Measurements from ENCODE around the gene PYGB.

The PYGB gene

DNA sequence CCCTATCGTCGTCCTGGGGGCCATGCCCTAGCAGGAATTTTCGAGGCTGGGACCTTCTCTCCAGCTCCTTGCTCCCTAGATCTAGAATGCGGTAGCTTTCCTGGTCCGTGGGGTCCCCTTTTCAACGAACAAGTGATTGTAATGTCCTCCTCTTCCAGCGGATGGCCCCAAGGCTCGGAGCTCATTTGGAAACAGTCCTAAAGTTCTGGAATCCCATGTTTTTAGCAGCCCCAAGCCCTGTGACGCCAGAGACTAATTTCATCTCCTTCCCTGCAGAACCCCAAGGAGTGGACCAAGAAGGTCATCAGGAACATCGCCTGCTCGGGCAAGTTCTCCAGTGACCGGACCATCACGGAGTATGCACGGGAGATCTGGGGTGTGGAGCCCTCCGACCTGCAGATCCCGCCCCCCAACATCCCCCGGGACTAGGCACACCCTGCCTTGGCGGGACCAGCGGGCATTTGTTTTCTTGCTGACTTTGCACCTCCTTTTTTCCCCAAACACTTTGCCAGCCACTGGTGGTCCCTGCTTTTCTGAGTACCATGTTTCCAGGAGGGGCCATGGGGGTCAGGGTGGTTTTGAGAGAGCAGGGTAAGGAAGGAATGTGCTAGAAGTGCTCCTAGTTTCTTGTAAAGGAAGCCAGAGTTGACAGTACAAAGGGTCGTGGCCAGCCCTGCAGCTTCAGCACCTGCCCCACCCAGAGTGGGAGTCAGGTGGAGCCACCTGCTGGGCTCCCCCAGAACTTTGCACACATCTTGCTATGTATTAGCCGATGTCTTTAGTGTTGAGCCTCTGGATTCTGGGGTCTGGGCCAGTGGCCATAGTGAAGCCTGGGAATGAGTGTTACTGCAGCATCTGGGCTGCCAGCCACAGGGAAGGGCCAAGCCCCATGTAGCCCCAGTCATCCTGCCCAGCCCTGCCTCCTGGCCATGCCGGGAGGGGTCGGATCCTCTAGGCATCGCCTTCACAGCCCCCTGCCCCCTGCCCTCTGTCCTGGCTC, 48.5 kb downstream of the PYGB start:
- TF ChIP-seq, protein P1, sequence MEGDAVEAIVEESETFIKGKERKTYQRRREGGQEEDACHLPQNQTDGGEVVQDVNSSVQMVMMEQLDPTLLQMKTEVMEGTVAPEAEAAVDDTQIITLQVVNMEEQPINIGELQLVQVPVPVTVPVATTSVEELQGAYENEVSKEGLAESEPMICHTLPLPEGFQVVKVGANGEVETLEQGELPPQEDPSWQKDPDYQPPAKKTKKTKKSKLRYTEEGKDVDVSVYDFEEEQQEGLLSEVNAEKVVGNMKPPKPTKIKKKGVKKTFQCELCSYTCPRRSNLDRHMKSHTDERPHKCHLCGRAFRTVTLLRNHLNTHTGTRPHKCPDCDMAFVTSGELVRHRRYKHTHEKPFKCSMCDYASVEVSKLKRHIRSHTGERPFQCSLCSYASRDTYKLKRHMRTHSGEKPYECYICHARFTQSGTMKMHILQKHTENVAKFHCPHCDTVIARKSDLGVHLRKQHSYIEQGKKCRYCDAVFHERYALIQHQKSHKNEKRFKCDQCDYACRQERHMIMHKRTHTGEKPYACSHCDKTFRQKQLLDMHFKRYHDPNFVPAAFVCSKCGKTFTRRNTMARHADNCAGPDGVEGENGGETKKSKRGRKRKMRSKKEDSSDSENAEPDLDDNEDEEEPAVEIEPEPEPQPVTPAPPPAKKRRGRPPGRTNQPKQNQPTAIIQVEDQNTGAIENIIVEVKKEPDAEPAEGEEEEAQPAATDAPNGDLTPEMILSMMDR (IDR thresholded peaks at IDR 0.05; ENCODE audit: extremely low read depth, insufficient read depth, missing control alignments): peak; percentile 46
- in situ Hi-C loops (cut with MboI; ENCODE audit: low pct_unique_long_range_greater_than_20kb, low sequenced_read_pairs, unreplicated experiment): loop anchor here (10.0 kb wide), 1 partner anchor 98 kb away; the partner anchor contains the start of gene ABHD12
- DNase-seq (ENCODE audit: low spot score): peak; percentile 68

- in situ Hi-C loops (cut with MboI; ENCODE audit: low pct_unique_long_range_greater_than_20kb, low sequenced_read_pairs, unreplicated experiment): loop anchor here (10.0 kb wide), 1 partner anchor 97 kb away; the partner anchor contains the start of gene ABHD12
- TF ChIP-seq, protein P1 (IDR thresholded peaks at IDR 0.05; ENCODE audit: extremely low read depth, insufficient read depth, missing control alignments): no peak
Observed at GRCh38 chr20:25297141-25297905, 49.4 kb downstream of the PYGB start.

GRCh38 chr20:25299806-25300205, 51.9 kb downstream of the PYGB start:
- TF ChIP-seq, protein P1 (IDR thresholded peaks at IDR 0.05; ENCODE audit: extremely low read depth, insufficient read depth, missing control alignments): no peak
- no peak for DNase-seq (ENCODE audit: low spot score)
- in situ Hi-C loops (cut with MboI; ENCODE audit: low pct_unique_long_range_greater_than_20kb, low sequenced_read_pairs, unreplicated experiment): loop anchor here (10.0 kb wide), 1 partner anchor 95 kb away; the partner anchor contains the start of gene ABHD12

More at GRCh38 chr20:25297141-25297905, 49.4 kb downstream of the PYGB start:
- DNase-seq (ENCODE audit: low spot score): peak; percentile 82

DNA sequence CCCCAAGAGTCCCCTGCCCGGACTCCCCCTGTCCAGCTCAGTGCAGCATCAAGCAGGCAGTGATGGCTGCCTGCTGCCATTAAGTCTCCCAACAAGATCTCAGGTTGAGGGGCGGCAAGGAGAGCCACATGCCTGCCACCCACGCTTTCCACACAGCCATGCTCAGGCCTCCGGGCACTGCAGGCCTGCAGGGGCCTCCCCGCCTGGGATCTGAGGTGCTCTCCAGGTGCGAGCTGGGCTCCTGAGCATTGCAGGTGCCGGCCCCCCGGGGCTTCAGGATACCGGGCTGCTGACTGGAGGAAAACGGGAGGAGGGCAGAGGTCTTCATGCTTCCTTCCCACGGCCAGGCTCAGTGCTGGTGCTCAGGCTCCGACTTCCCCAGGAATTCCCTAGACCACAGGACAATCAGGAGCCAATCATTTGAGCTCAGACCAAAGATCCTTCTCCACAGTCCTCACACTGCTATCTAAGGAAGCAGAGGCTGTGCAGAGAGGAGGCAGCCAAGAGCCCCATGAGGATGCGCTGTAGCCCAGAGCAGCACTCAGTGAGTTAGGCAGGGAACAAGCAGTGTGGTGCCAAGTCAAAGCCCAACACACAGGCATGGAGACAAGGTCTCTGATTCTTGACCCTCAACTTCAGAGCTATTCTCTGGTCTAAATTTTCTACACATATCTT, 52.7 kb downstream of the PYGB start:
- in situ Hi-C loops (cut with MboI; ENCODE audit: low pct_unique_long_range_greater_than_20kb, low sequenced_read_pairs, unreplicated experiment): no loop called here
- TF ChIP-seq, protein P1 (IDR thresholded peaks at IDR 0.05; ENCODE audit: extremely low read depth, insufficient read depth, missing control alignments): no peak
- DNase-seq (ENCODE audit: low spot score): no peak

GRCh38 chr20:25301357-25301920, 53.6 kb downstream of the PYGB start:
- in situ Hi-C loops (cut with MboI; ENCODE audit: low pct_unique_long_range_greater_than_20kb, low sequenced_read_pairs, unreplicated experiment): no loop called here
- TF ChIP-seq, protein P1 (IDR thresholded peaks at IDR 0.05; ENCODE audit: extremely low read depth, insufficient read depth, missing control alignments): no peak
- no peak for DNase-seq (ENCODE audit: low spot score)
